ENCODE data around the gene TPSD1.

GRCh38 chr16:1280783-1281182 is 24.9 kb downstream of the TPSD1 start:
- TF ChIP-seq, protein P1, sequence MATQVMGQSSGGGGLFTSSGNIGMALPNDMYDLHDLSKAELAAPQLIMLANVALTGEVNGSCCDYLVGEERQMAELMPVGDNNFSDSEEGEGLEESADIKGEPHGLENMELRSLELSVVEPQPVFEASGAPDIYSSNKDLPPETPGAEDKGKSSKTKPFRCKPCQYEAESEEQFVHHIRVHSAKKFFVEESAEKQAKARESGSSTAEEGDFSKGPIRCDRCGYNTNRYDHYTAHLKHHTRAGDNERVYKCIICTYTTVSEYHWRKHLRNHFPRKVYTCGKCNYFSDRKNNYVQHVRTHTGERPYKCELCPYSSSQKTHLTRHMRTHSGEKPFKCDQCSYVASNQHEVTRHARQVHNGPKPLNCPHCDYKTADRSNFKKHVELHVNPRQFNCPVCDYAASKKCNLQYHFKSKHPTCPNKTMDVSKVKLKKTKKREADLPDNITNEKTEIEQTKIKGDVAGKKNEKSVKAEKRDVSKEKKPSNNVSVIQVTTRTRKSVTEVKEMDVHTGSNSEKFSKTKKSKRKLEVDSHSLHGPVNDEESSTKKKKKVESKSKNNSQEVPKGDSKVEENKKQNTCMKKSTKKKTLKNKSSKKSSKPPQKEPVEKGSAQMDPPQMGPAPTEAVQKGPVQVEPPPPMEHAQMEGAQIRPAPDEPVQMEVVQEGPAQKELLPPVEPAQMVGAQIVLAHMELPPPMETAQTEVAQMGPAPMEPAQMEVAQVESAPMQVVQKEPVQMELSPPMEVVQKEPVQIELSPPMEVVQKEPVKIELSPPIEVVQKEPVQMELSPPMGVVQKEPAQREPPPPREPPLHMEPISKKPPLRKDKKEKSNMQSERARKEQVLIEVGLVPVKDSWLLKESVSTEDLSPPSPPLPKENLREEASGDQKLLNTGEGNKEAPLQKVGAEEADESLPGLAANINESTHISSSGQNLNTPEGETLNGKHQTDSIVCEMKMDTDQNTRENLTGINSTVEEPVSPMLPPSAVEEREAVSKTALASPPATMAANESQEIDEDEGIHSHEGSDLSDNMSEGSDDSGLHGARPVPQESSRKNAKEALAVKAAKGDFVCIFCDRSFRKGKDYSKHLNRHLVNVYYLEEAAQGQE (IDR thresholded peaks at IDR 0.05; ENCODE audit: low read depth), result no peak
- TF ChIP-seq YY1 (IDR thresholded peaks at IDR 0.05; ENCODE audit: low read depth) (no peak), EP300 (IDR thresholded peaks at IDR 0.05; ENCODE audit: borderline replicate concordance) (no peak), CEBPB (IDR thresholded peaks at IDR 0.05) (no peak), FOXM1 (IDR thresholded peaks at IDR 0.05; ENCODE audit: borderline replicate concordance, low read depth) (no peak), RAD21 (IDR thresholded peaks at IDR 0.05; ENCODE audit: low read depth) (no peak)
